HepG2 (cell line): Measurements from ENCODE around the gene PHKG1. TPM values are rescaled to one million over a fixed set of nuclear protein-coding genes. Genes with fewer than 3 reads are reported as not detected.

Source experiments
- ATAC-seq: fragments of 200-7000 bp; cut with Tn5 transposase; 3 replicates; pipeline ENCODE4 v1.9.1; 2020; ENCODE audit warnings: mild to moderate bottlenecking, moderate library complexity
- BruUV-seq: library from RNA; stranded (reverse); fragments of 400-500 nt; replicated peaks from 2 replicates; lab custom pipeline; 2021; lab: Mats Ljungman, UMichigan
- CTCF ChIA-PET: fragments of 300-600 bp; formaldehyde crosslinking; extraction: SDS; loops from one replicate; lab custom pipeline; 2021; ENCODE audit warnings: low total read pairs, inconsistent platforms, low intra/inter-chr PET ratio; lab: Yijun Ruan, JAX
- POLR2A ChIA-PET: fragments of 350-600 bp; sonication (Branson Sonifier 250); formaldehyde crosslinking; loops from one replicate; lab custom pipeline; 2020; ENCODE audit warnings: antibody characterized with exemption, inconsistent platforms; lab: Yijun Ruan, JAX
- DNase-seq: peaks from one replicate; pipeline ENCODE4 v3.0.0-alpha.2; 2015; ENCODE audit warnings: low spot score
- FAIRE-seq: peaks from 3 replicates; lab custom pipeline; 2011; peaks lifted over from hg19 to GRCh38; lab: Jason Lieb, UNC
- H2AFZ ChIP-seq: one replicate; pipeline ENCODE4 v1.6.1; 2011; ENCODE audit warnings: low read length, inconsistent platforms
- H3K27ac ChIP-seq: fragments of 300-600 bp; 3 replicates; pipeline ENCODE4 v1.8.0; 2011; ENCODE audit warnings: mixed run types, mild to moderate bottlenecking, mixed read lengths, low read length, inconsistent platforms; ENCODE audit not compliant: insufficient read depth; ENCODE audit errors: extremely low read length
- H3K27me3 ChIP-seq, 2 experiments: fragments of 200-600 bp in 1 of 2; 2 replicates in 1 of 2; 3 replicates in 1 of 2; pipeline versions ENCODE4 v1.6.0 to v1.8.0; 2011; ENCODE audit warnings: low read length in 2 of 2, mild to moderate bottlenecking in 2 of 2, moderate library complexity in 2 of 2, inconsistent platforms in 1 of 2; ENCODE audit not compliant: insufficient read depth in 2 of 2, control insufficient read depth in 1 of 2
- H3K36me3 ChIP-seq, 2 experiments: fragments of 200-600 bp in 1 of 2; replicated peaks in 1 of 2; 2 replicates in 1 of 2; 3 replicates in 1 of 2; pipeline versions ENCODE4 v1.5.1 to v1.8.0; 2011; ENCODE audit warnings: low read length in 2 of 2, inconsistent platforms in 1 of 2; ENCODE audit not compliant: insufficient read depth in 2 of 2, control insufficient read depth in 1 of 2
- H3K4me1 ChIP-seq: 2 replicates; pipeline ENCODE4 v1.5.1; 2012; ENCODE audit warnings: low read length, inconsistent platforms; ENCODE audit not compliant: insufficient read depth
- H3K4me2 ChIP-seq: 2 replicates; pipeline ENCODE4 v1.6.0; 2011; ENCODE audit warnings: low read depth, low read length, inconsistent platforms
- H3K4me3 ChIP-seq, 3 experiments: fragments of 200-600 bp in 1 of 3; sonication (generic), shearing (Covaris generic) in 1 of 3; replicated peaks in 1 of 3; 2 replicates each; pipeline ENCODE4 v1.5.1; 2011 to 2016; ENCODE audit warnings: low read length in 3 of 3, inconsistent platforms in 2 of 3, low read depth in 2 of 3, mild to moderate bottlenecking in 2 of 3, control low read depth in 1 of 3, mixed read lengths in 1 of 3; ENCODE audit not compliant: insufficient read depth in 1 of 3
- H3K79me2 ChIP-seq: one replicate; pipeline ENCODE4 v1.6.1; 2011; ENCODE audit warnings: low read length, inconsistent platforms; ENCODE audit not compliant: insufficient read depth
- H3K9ac ChIP-seq: 2 replicates; pipeline ENCODE4 v1.6.0; 2011; ENCODE audit warnings: mild to moderate bottlenecking, low read depth, low read length, inconsistent platforms; ENCODE audit not compliant: insufficient read depth
- H3K9me3 ChIP-seq: 2 replicates; pipeline ENCODE4 v1.5.1; 2012; ENCODE audit warnings: mild to moderate bottlenecking, low read length
- H4K20me1 ChIP-seq: 2 replicates; pipeline ENCODE4 v1.6.0; 2011; ENCODE audit warnings: inconsistent platforms, mild to moderate bottlenecking, low read length, moderate library complexity; ENCODE audit not compliant: insufficient read depth
- JDP2 ChIP-seq: sonication (generic); formaldehyde crosslinking; IDR thresholded peaks from 2 replicates; pipeline ENCODE4 v1.8.1; 2022; ENCODE audit warnings: missing genetic modification reagents, borderline replicate concordance
- KLF6 ChIP-seq: IDR thresholded peaks from 2 replicates; pipeline ENCODE4 v1.8.0; 2016; ENCODE audit warnings: missing biosample characterization, missing genetic modification reagents
- MAFF ChIP-seq: IDR thresholded peaks from 2 replicates; pipeline ENCODE4 v1.6.1; 2011; ENCODE audit warnings: low read depth, low read length, improper control_type of control experiment
- MLXIP ChIP-seq: sonication (generic); formaldehyde crosslinking; IDR thresholded peaks from 2 replicates; pipeline ENCODE4 v1.9.0; 2021; ENCODE audit warnings: missing genetic modification reagents, borderline replicate concordance
- MTA3 ChIP-seq: sonication (generic); formaldehyde crosslinking; IDR thresholded peaks from 2 replicates; pipeline ENCODE4 v1.4.0; 2020; ENCODE audit warnings: missing genetic modification reagents
- NPAS2 ChIP-seq: sonication (generic); formaldehyde crosslinking; IDR thresholded peaks from 2 replicates; pipeline ENCODE4 v1.8.0; 2022; ENCODE audit warnings: mild to moderate bottlenecking, missing genetic modification reagents, borderline replicate concordance
- RXRB ChIP-seq: IDR thresholded peaks from 2 replicates; pipeline ENCODE4 v1.6.1; 2016; ENCODE audit warnings: borderline replicate concordance, missing genetic modification reagents, missing compliant biosample characterization
- SIX1 ChIP-seq: sonication (generic); formaldehyde crosslinking; IDR thresholded peaks from 2 replicates; pipeline ENCODE4 v1.4.0; 2020; ENCODE audit warnings: missing genetic modification reagents, borderline replicate concordance
- TAF1 ChIP-seq: sonication (generic); formaldehyde crosslinking; IDR thresholded peaks from 2 replicates; pipeline ENCODE4 v1.4.0; 2020; ENCODE audit warnings: missing genetic modification reagents
- ZFAT ChIP-seq: sonication (generic); formaldehyde crosslinking; conservative IDR thresholded peaks from 2 replicates; pipeline ENCODE4 v1.8.1; 2023; ENCODE audit warnings: missing genetic modification reagents, inconsistent platforms
- ZNF280B ChIP-seq: sonication (generic); formaldehyde crosslinking; IDR thresholded peaks from 2 replicates; pipeline ENCODE4 v1.5.0; 2020; ENCODE audit warnings: missing genetic modification reagents, mild to moderate bottlenecking, borderline replicate concordance
- ZNF432 ChIP-seq: sonication (generic); formaldehyde crosslinking; IDR thresholded peaks from 2 replicates; pipeline ENCODE4 v1.5.0; 2020; ENCODE audit warnings: missing genetic modification reagents, mild to moderate bottlenecking, borderline replicate concordance
- ZNF468 ChIP-seq: sonication (generic); formaldehyde crosslinking; IDR thresholded peaks from 2 replicates; pipeline ENCODE4 v1.8.0; 2022; ENCODE audit warnings: mild to moderate bottlenecking, moderate library complexity, missing genetic modification reagents
- ZNF564 ChIP-seq: sonication (generic); formaldehyde crosslinking; IDR thresholded peaks from 2 replicates; pipeline ENCODE4 v1.8.1; 2023; ENCODE audit warnings: mild to moderate bottlenecking, missing genetic modification reagents
- ZNF567 ChIP-seq: sonication (generic); formaldehyde crosslinking; IDR thresholded peaks from 2 replicates; pipeline ENCODE4 v1.8.1; 2023; ENCODE audit warnings: mild to moderate bottlenecking, missing genetic modification reagents, borderline replicate concordance
- ZNF616 ChIP-seq: sonication (generic); formaldehyde crosslinking; IDR thresholded peaks from 2 replicates; pipeline ENCODE4 v1.5.0; 2020; ENCODE audit warnings: low read depth, mild to moderate bottlenecking, missing genetic modification reagents
- ZNF772 ChIP-seq: sonication (generic); formaldehyde crosslinking; IDR thresholded peaks from 2 replicates; pipeline ENCODE4 v1.5.0; 2020; ENCODE audit warnings: mild to moderate bottlenecking, missing genetic modification reagents
- ZNF782 ChIP-seq: sonication (generic); formaldehyde crosslinking; IDR thresholded peaks from 2 replicates; pipeline ENCODE4 v1.4.0; 2020; ENCODE audit warnings: missing genetic modification reagents, mild to moderate bottlenecking, borderline replicate concordance
- WGBS: methylation state at CpG from one replicate; pipeline ENCODE4 v1.1.6; 2017; ENCODE audit warnings: low lambda C conversion rate; 5-methylcytosine and 5-hydroxymethylcytosine counted together
- in situ Hi-C: cut with HindIII; loops from 2 replicates; pipeline ENCODE4 v1.10.0; 2017; ENCODE audit warnings: low pct_unique_long_range_greater_than_20kb; ENCODE audit not compliant: extremely low pct_ligation_motif_present
- intact Hi-C: fragments of 100-400 bp; cut with micrococcal nuclease; formaldehyde crosslinking; loops from one replicate; pipeline ENCODE4 v1.10.0; 2022; ENCODE audit not compliant: unreplicated experiment
- polyA plus RNA-seq, 8 experiments: library from polyadenylated mRNA; depleted of rRNA in 3 of 8; stranded (reverse) in 7 of 8; unstranded in 1 of 8; fragments of >200 nt; fragmentation: Illumina TruSeq in 4 of 8; extraction: Trizol in 4 of 8; gene quantifications; 2 replicates each; pipeline versions ENCODE4 v1.2.1 to v1.2.3, GENCODE V29; 2011 to 2016; ENCODE audit warnings: low read depth in 4 of 8, missing spikeins in 1 of 8, mixed read lengths in 1 of 8; ENCODE audit not compliant: insufficient read depth in 1 of 8
- total RNA-seq, 5 experiments: library from RNA; depleted of rRNA; stranded (reverse); fragments of >200 nt; fragmentation: Illumina TruSeq; extraction: Trizol; gene quantifications; 2 replicates each; pipeline ENCODE4 v1.2.3, GENCODE V29; 2016; ENCODE audit warnings: low read depth in 1 of 5

The PHKG1 gene
- total and polyA plus RNA-seq, 2 of the 13 experiments (the other 11 are each of a cell fraction or from before 2014, with no cell fraction given), result 0.44 to 0.71 TPM

- no peak for TF ChIP-seq MLXIP
- TF ChIP-seq MAFF, result peak; percentile 93
- TF ChIP-seq JDP2 (CRISPR knock-in tag), result no peak
Measured at GRCh38 chr7:56053379-56053778, 39.4 kb downstream of the PHKG1 start (continued).

GRCh38 chr7:56051339-56052191, 41.2 kb downstream of the PHKG1 start, which contains the start of the genes CCT6A and PSPH:
CCT6A (plus strand) TSS chr7:56051765; CDS start chr7:56051849, 84 bp downstream.
PSPH (minus strand) TSS chr7:56051444; CDS start chr7:56021212, 30,232 bp downstream.
- H3K27me3 ChIP-seq, result no peaks in the 10 kb centered on the region; a peak in 1 of 5 replicates
- TF ChIP-seq ZNF782 (CRISPR knock-in tag) (peak; percentile 85; the same call in 1 of the 2 replicates), KLF6 (peak; percentile 83; the same call in 1 of the 2 replicates), ZFAT (CRISPR knock-in tag) (no peak), RXRB (CRISPR knock-in tag) (peak; percentile 56; the same call in 1 of the 2 replicates), MTA3 (CRISPR knock-in tag) (no peak), TAF1 (CRISPR knock-in tag) (peak; percentile 90), ZNF432 (CRISPR knock-in tag) (no peak), ZNF564 (CRISPR knock-in tag) (no peak; the same call in 1 of the 2 replicates), ZNF280B (no peak), ZNF468 (CRISPR knock-in tag) (no peak), ZNF772 (CRISPR knock-in tag) (peak; percentile 58; the same call in 1 of the 2 replicates), ZNF616 (CRISPR knock-in tag) (0 out of 2 replicates have a peak, but pooled peaks have one; percentile 29), NPAS2 (no peak), SIX1 (no peak), ZNF567 (no peak; the same call in 1 of the 2 replicates)

More at GRCh38 chr7:56051339-56052191, 41.2 kb downstream of the PHKG1 start, which contains the start of the genes CCT6A and PSPH:
- Histone ChIP-seq H3K4me2 (peak within 1 kb of the TSS; percentile 78), H3K79me2 (peaks cover 60% of the 10 kb centered on the region), H3K9ac (peak within 1 kb of the TSS; percentile 92), H2AFZ (no peak within 1 kb of the TSS), H3K27ac (peak within 1 kb of the TSS; percentile 87), H3K4me3 (peak within 1 kb of the TSS; percentile 81 to 98 (median 91)), H3K4me1 (peaks cover 79% of the 10 kb centered on the region), H4K20me1 (no peaks in the 10 kb centered on the region; the same call in none of the 2 replicates), H3K9me3 (no peaks in the 10 kb centered on the region), H3K36me3 (peaks cover 2 to 27% of the 10 kb centered on the region in 2 experiments; a peak in 4 of 5 replicates)
- ATAC-seq (peak; percentile 94), DNase-seq (peak; percentile 96), FAIRE-seq (peak; percentile 76)
- in situ Hi-C loops (no loop called here), intact Hi-C loops (loop anchor here (1.0 kb wide), 2 partner anchors 11 to 17 kb away; no protein-coding TSS in a partner anchor)
- POLR2A ChIA-PET, result interaction anchor here (0.7 to 4.1 kb wide), 22 partner anchors 8 to 863 kb away, joined by 3 to 144 read pairs (median 6); partner anchors contain the start of genes CHCHD2, NIPSNAP2 and SUMF2
- BruUV-seq, result no TSS peak
- WGBS, result 1% methylated on average over 14 of the region's 97 CpGs
- CTCF ChIA-PET, result no interaction called here
